ENCODE measurements around the gene RPL35A. TPM values are rescaled to one million over a fixed set of nuclear protein-coding genes. Genes with fewer than 3 reads are reported as not detected.
"Not testable (repeated sequence)": the region's sequence is repeated elsewhere in the genome, so short reads cannot be mapped to it uniquely, and the experiment has no call there.

Gene RPL35A
- total RNA-seq, 1 donor from 2014 or later = 676 TPM

- TF ChIP-seq, protein P1, sequence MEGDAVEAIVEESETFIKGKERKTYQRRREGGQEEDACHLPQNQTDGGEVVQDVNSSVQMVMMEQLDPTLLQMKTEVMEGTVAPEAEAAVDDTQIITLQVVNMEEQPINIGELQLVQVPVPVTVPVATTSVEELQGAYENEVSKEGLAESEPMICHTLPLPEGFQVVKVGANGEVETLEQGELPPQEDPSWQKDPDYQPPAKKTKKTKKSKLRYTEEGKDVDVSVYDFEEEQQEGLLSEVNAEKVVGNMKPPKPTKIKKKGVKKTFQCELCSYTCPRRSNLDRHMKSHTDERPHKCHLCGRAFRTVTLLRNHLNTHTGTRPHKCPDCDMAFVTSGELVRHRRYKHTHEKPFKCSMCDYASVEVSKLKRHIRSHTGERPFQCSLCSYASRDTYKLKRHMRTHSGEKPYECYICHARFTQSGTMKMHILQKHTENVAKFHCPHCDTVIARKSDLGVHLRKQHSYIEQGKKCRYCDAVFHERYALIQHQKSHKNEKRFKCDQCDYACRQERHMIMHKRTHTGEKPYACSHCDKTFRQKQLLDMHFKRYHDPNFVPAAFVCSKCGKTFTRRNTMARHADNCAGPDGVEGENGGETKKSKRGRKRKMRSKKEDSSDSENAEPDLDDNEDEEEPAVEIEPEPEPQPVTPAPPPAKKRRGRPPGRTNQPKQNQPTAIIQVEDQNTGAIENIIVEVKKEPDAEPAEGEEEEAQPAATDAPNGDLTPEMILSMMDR (IDR thresholded peaks at IDR 0.05; ENCODE audit: insufficient read depth, low read length, severe bottlenecking) = no peak
- DNase-seq (ENCODE audit: low read depth) (no peak), FAIRE-seq (no peak)
- no peaks in the 10 kb centered on the region for H3K27me3 ChIP-seq (ENCODE audit: control insufficient read depth, insufficient read depth, low read length)
- no peak overlapping the region for H3K4me3 ChIP-seq (ENCODE audit: low read depth, low read length)
- H3K36me3 ChIP-seq (ENCODE audit: control insufficient read depth, insufficient read depth, low read length) = no peaks in the 10 kb centered on the region
These were observed 11.6 kb downstream of the RPL35A start for GRCh38 chr3:197961582-197961945.

DNA sequence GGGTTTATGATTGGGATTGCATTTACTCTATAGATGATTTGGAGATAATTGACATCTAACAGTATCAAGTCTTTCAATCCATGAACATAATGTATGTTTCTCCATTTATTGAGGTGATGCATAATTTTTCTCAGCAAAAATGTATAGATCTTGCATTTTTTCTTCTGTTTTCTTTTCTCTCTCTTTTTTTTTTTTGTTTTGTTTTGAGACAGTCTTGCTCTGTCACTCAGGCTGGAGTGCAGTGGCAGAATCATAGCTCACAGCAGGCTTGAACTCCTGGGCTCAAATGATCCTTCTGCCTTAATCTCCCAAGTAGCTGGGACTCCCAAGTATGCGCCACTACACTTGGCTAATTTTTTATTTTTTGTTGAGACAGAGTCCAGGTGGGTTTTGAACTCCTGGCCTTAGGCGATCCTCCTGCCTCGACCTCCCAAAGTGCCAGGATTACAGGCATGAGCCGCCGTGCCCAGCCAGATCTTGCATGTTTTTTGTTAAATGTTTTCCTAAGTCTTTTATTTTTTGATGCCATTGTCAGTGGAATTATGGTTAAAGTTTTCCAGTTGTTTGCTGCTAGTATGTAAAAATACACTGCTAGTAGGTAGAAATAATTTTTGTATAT, 13.1 kb downstream of the RPL35A start:
- TF ChIP-seq, protein P1 (IDR thresholded peaks at IDR 0.05; ENCODE audit: insufficient read depth, low read length, severe bottlenecking) = no peak
- Histone ChIP-seq H3K4me3 (ENCODE audit: low read depth, low read length) (no peak overlapping the region), H3K36me3 (ENCODE audit: control insufficient read depth, insufficient read depth, low read length) (no peaks in the 10 kb centered on the region), H3K27me3 (ENCODE audit: control insufficient read depth, insufficient read depth, low read length) (no peaks in the 10 kb centered on the region)
- DNase-seq (ENCODE audit: low read depth) (no peak), FAIRE-seq (no peak)

DNA sequence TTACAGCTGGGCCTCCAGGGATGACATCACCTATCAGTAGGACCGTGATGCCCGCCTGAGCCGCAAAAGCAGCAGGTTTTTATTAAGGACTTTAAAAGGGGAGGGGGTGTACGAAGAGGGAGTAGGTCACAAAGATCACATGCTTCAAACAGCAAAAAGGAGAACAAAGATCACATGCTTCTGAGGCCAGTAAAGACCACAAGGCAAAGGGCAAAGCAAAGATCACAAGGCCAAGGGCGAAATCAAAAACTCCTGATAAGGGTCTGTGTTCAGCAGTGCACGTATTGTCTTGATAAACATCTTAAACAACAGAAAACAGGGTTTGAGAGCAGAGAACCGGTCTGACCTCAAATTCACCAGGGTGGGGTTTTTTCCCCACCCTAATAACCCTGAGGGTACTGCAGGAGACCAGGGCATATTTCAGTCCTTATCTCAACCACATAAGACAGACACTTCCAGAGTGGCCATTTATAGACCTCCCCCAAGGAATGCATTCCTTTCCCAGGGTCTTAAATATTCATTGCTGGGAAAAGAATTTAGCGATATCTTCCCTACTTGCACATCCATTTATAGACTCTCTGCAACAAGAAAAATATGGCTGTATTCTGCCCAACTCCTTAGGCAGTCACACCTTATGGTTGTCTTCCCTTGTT, 17.5 kb downstream of the RPL35A start:
- not testable (repeated sequence) for DNase-seq (ENCODE audit: low read depth); FAIRE-seq; H3K36me3 ChIP-seq (ENCODE audit: control insufficient read depth, insufficient read depth, low read length); H3K4me3 ChIP-seq (ENCODE audit: low read depth, low read length); H3K27me3 ChIP-seq (ENCODE audit: control insufficient read depth, insufficient read depth, low read length)

- Histone ChIP-seq H3K27me3 (ENCODE audit: control insufficient read depth, insufficient read depth, low read length) (no peaks in the 10 kb centered on the region), H3K36me3 (ENCODE audit: control insufficient read depth, insufficient read depth, low read length) (no peaks in the 10 kb centered on the region), H3K4me3 (ENCODE audit: low read depth, low read length) (no peak overlapping the region)
- TF ChIP-seq, protein P1 (IDR thresholded peaks at IDR 0.05; ENCODE audit: insufficient read depth, low read length, severe bottlenecking) = no peak
- DNase-seq (ENCODE audit: low read depth) (no peak), FAIRE-seq (no peak)
These were observed 20.6 kb downstream of the RPL35A start for GRCh38 chr3:197970588-197970987.

DNA sequence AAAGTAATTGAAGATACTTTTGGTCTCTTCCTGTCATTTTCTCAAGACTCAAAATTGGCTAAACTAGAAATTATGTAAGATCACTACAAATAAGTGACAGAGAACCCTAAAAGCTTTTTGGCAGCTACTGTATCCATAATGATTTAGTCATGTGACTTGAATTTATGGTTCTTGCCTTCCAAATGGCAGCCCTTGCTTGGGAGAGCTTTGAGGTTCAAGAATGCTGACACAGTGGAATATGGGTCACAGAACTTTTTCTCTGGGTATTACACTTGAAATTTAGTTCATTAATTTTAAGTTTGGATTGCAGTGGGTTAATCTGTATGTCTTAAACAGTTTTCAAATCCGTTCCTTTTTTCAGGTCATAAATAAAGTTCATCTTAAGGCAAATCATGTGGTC, 24.0 kb downstream of the RPL35A start:
- H3K27me3 ChIP-seq (ENCODE audit: control insufficient read depth, insufficient read depth, low read length) = no peaks in the 10 kb centered on the region
- H3K4me3 ChIP-seq (ENCODE audit: low read depth, low read length) = no peak overlapping the region
- TF ChIP-seq, protein P1 (IDR thresholded peaks at IDR 0.05; ENCODE audit: insufficient read depth, low read length, severe bottlenecking) = no peak
- FAIRE-seq (no peak), DNase-seq (ENCODE audit: low read depth) (no peak)
- H3K36me3 ChIP-seq (ENCODE audit: control insufficient read depth, insufficient read depth, low read length) = no peaks in the 10 kb centered on the region

- FAIRE-seq = no peak
- TF ChIP-seq, protein P1 (IDR thresholded peaks at IDR 0.05; ENCODE audit: insufficient read depth, low read length, severe bottlenecking) = no peak
- no peaks in the 10 kb centered on the region for H3K27me3 ChIP-seq (ENCODE audit: control insufficient read depth, insufficient read depth, low read length)
- H3K36me3 ChIP-seq (ENCODE audit: control insufficient read depth, insufficient read depth, low read length) = no peaks in the 10 kb centered on the region
- DNase-seq (ENCODE audit: low read depth) = no peak
- H3K4me3 ChIP-seq (ENCODE audit: low read depth, low read length) = no peak overlapping the region
These were observed 25.3 kb downstream of the RPL35A start for GRCh38 chr3:197975311-197975710.

All from bronchial epithelial cell (primary cell).